Right lobe of liver (tissue), 6 donors: ENCODE measurements around the gene UFD1. TPM values are rescaled to one million over a fixed set of nuclear protein-coding genes. Genes with fewer than 3 reads are reported as not detected.

ENCODE experiments used
- ATAC-seq, 4 donors: fragments of 200-7000 bp; cut with Tn5 transposase; one replicate each; pipeline ENCODE4 v1.9.1; 2020; ENCODE audit warnings: mild to moderate bottlenecking in 4 of 4, moderate library complexity in 4 of 4
- DNase-seq, 3 donors: peaks; one replicate each; pipeline ENCODE4 v3.0.0-alpha.2; 2020
- H3K27ac ChIP-seq, 3 donors: fragments of 200-600 bp; one replicate each; pipeline ENCODE4 v1.8.0; 2022
- H3K27me3 ChIP-seq, 2 donors: fragments of 200-600 bp; one replicate each; pipeline ENCODE4 v1.8.0; 2022
- H3K36me3 ChIP-seq, 4 donors: fragments of 200-600 bp; sonication (generic) in 1 of 4; one replicate each; pipeline versions ENCODE4 v1.5.1 to v1.8.0; 2017 to 2022; ENCODE audit warnings: control low read depth in 1 of 4
- H3K4me1 ChIP-seq, 4 donors: fragments of 200-600 bp; sonication (generic) in 1 of 4; one replicate each; pipeline versions ENCODE4 v1.5.1 to v1.8.0; 2017 to 2022; ENCODE audit warnings: control low read depth in 1 of 4
- H3K4me3 ChIP-seq, 3 donors: fragments of 200-600 bp; one replicate each; pipeline ENCODE4 v1.8.0; 2022
- H3K9me3 ChIP-seq, 4 donors: fragments of 200-600 bp; sonication (generic) in 1 of 4; one replicate each; pipeline versions ENCODE4 v1.5.1 to v1.8.0; 2017 to 2022; ENCODE audit warnings: control low read depth in 1 of 4
- POLR2A ChIP-seq: fragments of 450-650 bp; IDR thresholded peaks from one replicate; pipeline ENCODE4 v1.6.1; 2017; ENCODE audit warnings: antibody characterized with exemption, mild to moderate bottlenecking
- WGBS: methylation state at CpG from one replicate; pipeline ENCODE4 v1.1.6; 2018; ENCODE audit warnings: low coverage, low lambda C conversion rate; ENCODE audit not compliant: insufficient coverage; ENCODE audit errors: missing lambda C conversion rate; 5-methylcytosine and 5-hydroxymethylcytosine counted together
- intact Hi-C, 2 donors: fragments of 100-400 bp; cut with DNase I; formaldehyde crosslinking; loops; one replicate each; pipeline versions ENCODE4 v1.11.2 to v1.14.1; 2022
- total RNA-seq, 6 experiments: library from RNA; depleted of rRNA in 2 of 6; stranded (reverse); fragments of >200 nt in 2 of 6; fragmentation: NEBNext Ultra II Directional in 3 of 6; extraction: Animal tissue kit (Norgen Biotek cat#: 25700) in 3 of 6; gene quantifications; one replicate each; pipeline versions ENCODE4 v1.1.0 to v1.2.4, GENCODE V29; 2016 to 2023
- TF ChIP-seq, protein P1 (sequence below), 4 donors: fragments of 200-600 bp in 3 of 4; fragments of 450-650 bp in 1 of 4; IDR thresholded peaks; one replicate each; pipeline versions ENCODE4 v1.5.1 to v1.8.0; 2016 to 2022; ENCODE audit warnings: antibody characterized with exemption in 4 of 4, mild to moderate bottlenecking in 2 of 4
- donor health status: DM: no; HTN: yes; CAD: no.
- donor health status: DM: no; HTN: no; CAD: no.
- donor health status: DM: no; HTN: no; CAD: no.
- donor health status: DM: no; HTN: yes; CAD: no.
- donor health status: DM: no; HTN: yes; CAD: no.

Gene UFD1
- total RNA-seq, 6 experiments from 2014 or later, result 26.8 to 43.7 (median 32.1) TPM

- no peak for TF ChIP-seq POLR2A
- TF ChIP-seq, protein P1, sequence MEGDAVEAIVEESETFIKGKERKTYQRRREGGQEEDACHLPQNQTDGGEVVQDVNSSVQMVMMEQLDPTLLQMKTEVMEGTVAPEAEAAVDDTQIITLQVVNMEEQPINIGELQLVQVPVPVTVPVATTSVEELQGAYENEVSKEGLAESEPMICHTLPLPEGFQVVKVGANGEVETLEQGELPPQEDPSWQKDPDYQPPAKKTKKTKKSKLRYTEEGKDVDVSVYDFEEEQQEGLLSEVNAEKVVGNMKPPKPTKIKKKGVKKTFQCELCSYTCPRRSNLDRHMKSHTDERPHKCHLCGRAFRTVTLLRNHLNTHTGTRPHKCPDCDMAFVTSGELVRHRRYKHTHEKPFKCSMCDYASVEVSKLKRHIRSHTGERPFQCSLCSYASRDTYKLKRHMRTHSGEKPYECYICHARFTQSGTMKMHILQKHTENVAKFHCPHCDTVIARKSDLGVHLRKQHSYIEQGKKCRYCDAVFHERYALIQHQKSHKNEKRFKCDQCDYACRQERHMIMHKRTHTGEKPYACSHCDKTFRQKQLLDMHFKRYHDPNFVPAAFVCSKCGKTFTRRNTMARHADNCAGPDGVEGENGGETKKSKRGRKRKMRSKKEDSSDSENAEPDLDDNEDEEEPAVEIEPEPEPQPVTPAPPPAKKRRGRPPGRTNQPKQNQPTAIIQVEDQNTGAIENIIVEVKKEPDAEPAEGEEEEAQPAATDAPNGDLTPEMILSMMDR (IDR thresholded peaks at IDR 0.05), result no peak
- Histone ChIP-seq H3K4me3 (no peak overlapping the region), H3K27me3 (peaks cover 0 to 21% of the 10 kb centered on the region in 2 donors), H3K36me3 (no peaks in the 10 kb centered on the region), H3K9me3 (no peaks in the 10 kb centered on the region), H3K27ac (no peak overlapping the region), H3K4me1 (peaks cover 0 to 14% (median 2%) of the 10 kb centered on the region in 4 donors)
- DNase-seq (peak in 1 of 3 donors; percentile 39), ATAC-seq (no peak)
- intact Hi-C loops, result no loop called here
- 100% methylated on average over 1 of the region's 6 CpGs for WGBS
These were observed 41.0 kb upstream of the UFD1 start for GRCh38 chr22:19520007-19520406.

- peak in 1 of 3 donors; percentile 28 for DNase-seq
- 80% methylated on average over 6 of the region's 17 CpGs for WGBS
These were observed 40.3 kb upstream of the UFD1 start for GRCh38 chr22:19519041-19519926.

DNA sequence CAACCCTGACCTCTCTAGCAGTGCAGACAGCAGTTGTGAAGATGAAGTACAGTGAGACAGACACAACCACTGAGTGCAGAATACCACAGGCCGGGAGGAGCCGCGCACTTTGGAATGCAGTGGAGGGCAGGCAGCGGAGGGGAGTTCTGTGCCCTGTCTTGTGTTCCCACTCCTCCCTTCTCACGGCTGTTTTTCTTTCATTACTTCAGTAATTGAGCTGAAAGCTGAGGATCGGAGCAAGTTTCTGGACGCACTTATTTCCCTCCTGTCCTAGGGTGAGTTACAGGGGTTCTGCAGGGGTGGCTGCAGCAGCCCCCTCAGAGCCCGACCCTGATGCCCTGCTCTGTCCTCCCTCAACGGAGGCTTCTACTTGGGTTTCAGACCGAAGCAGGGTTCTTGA lies 39.6 kb upstream of the UFD1 start:
- H3K9me3 ChIP-seq, result no peaks in the 10 kb centered on the region
- no peak for TF ChIP-seq POLR2A
- TF ChIP-seq, protein P1 (IDR thresholded peaks at IDR 0.05), result no peak
- H3K4me1 ChIP-seq, result peaks cover 0 to 4% (median 0%) of the 10 kb centered on the region in 4 donors
- H3K36me3 ChIP-seq, result no peaks in the 10 kb centered on the region
- peaks cover 0 to 12% of the 10 kb centered on the region in 2 donors for H3K27me3 ChIP-seq
- WGBS, result 92% methylated on average over 6 of the region's 10 CpGs
- H3K4me3 ChIP-seq, result no peak overlapping the region
- no peak overlapping the region for H3K27ac ChIP-seq
- ATAC-seq, result no peak
- intact Hi-C loops, result no loop called here
- DNase-seq, result no peak

More at GRCh38 chr22:19519041-19519926, 40.3 kb upstream of the UFD1 start:
- Histone ChIP-seq H3K27me3 (peaks cover 0 to 18% of the 10 kb centered on the region in 2 donors), H3K4me3 (no peak overlapping the region), H3K36me3 (no peaks in the 10 kb centered on the region), H3K4me1 (peaks cover 0 to 11% (median 2%) of the 10 kb centered on the region in 4 donors), H3K27ac (no peak overlapping the region), H3K9me3 (no peaks in the 10 kb centered on the region)
- TF ChIP-seq POLR2A, result no peak
- TF ChIP-seq, protein P1 (IDR thresholded peaks at IDR 0.05), result no peak
- ATAC-seq, result no peak
- intact Hi-C loops, result no loop called here

GRCh38 chr22:19517919-19518611 lies 39.1 kb upstream of the UFD1 start:
- peak in 1 of 3 donors; percentile 32 for DNase-seq
- TF ChIP-seq, protein P1 (IDR thresholded peaks at IDR 0.05), result no peak
- TF ChIP-seq POLR2A, result no peak
- Histone ChIP-seq H3K27me3 (peaks cover 0 to 7% of the 10 kb centered on the region in 2 donors), H3K4me1 (no peaks in the 10 kb centered on the region), H3K36me3 (no peaks in the 10 kb centered on the region), H3K9me3 (no peaks in the 10 kb centered on the region), H3K4me3 (no peak overlapping the region), H3K27ac (no peak overlapping the region)
- WGBS, result 83% methylated on average over 2 of the region's 12 CpGs
- intact Hi-C loops, result no loop called here
- ATAC-seq, result no peak
